GM10248 (cell line): Measurements from ENCODE around the gene KITLG.

Experiments used
- CTCF ChIA-PET: fragments of 300-600 bp; sonication (Branson Sonifier 250); formaldehyde crosslinking; extraction: SDS; loops from one replicate; lab custom pipeline; 2021; ENCODE audit warnings: antibody characterized with exemption; lab: Yijun Ruan, JAX
- POLR2A ChIA-PET: fragments of 350-650 bp; sonication (Branson Sonifier 250); formaldehyde crosslinking; extraction: SDS; loops from one replicate; lab custom pipeline; 2020; ENCODE audit warnings: antibody characterized with exemption; lab: Yijun Ruan, JAX
- DNase-seq: peaks from one replicate; pipeline ENCODE4 v3.0.0; 2012; ENCODE audit errors: extremely low spot score
- CTCF ChIP-seq: IDR thresholded peaks from 2 replicates; pipeline ENCODE4 v1.5.1; 2012; ENCODE audit warnings: mild to moderate bottlenecking, low read depth; ENCODE audit errors: extremely low read depth, missing control alignments, control extremely low read depth

The KITLG gene

GRCh38 chr12:88546853-88547252 lies 33.4 kb downstream of the KITLG start:
- no peak for TF ChIP-seq CTCF
- POLR2A ChIA-PET, result no interaction called here

GRCh38 chr12:88546226-88546625 lies 34.0 kb downstream of the KITLG start:
- no peak for DNase-seq
- CTCF ChIA-PET, result no interaction called here
- no peak for TF ChIP-seq CTCF
- POLR2A ChIA-PET, result no interaction called here

More at GRCh38 chr12:88546853-88547252, 33.4 kb downstream of the KITLG start:
- CTCF ChIA-PET, result no interaction called here
- DNase-seq, result no peak

- ChIA-PET POLR2A (no interaction called here), CTCF (no interaction called here)
- DNase-seq, result no peak
- TF ChIP-seq CTCF, result no peak
Measured at GRCh38 chr12:88544991-88545980, 35.0 kb downstream of the KITLG start.

- DNase-seq, result no peak
- TF ChIP-seq CTCF, result no peak
- ChIA-PET CTCF (interaction anchor here (1.2 to 1.4 kb wide), 2 partner anchors 13 to 18 kb away, joined by 3 to 4 read pairs; no protein-coding TSS in a partner anchor), POLR2A (no interaction called here)
Measured at GRCh38 chr12:88539893-88540292, 40.4 kb downstream of the KITLG start.

GRCh38 chr12:88538697-88539096 lies 41.6 kb downstream of the KITLG start:
- ChIA-PET CTCF (interaction anchor here (1.2 kb wide), 1 partner anchor 19 kb away, joined by 3 read pairs; no protein-coding TSS in a partner anchor), POLR2A (no interaction called here)
- no peak for TF ChIP-seq CTCF
- no peak for DNase-seq

GRCh38 chr12:88538250-88538649 lies 42.0 kb downstream of the KITLG start:
- DNase-seq, result no peak
- no peak for TF ChIP-seq CTCF
- ChIA-PET POLR2A (no interaction called here), CTCF (interaction anchor here (1.2 kb wide), 1 partner anchor 19 kb away, joined by 3 read pairs; no protein-coding TSS in a partner anchor)
